ENCODE data around the gene P4HTM. TPM values are rescaled to one million over a fixed set of nuclear protein-coding genes. Genes with fewer than 3 reads are reported as not detected.

The P4HTM gene
- total RNA-seq, 1 experiment from 2014 or later = 36.1 TPM

DNA sequence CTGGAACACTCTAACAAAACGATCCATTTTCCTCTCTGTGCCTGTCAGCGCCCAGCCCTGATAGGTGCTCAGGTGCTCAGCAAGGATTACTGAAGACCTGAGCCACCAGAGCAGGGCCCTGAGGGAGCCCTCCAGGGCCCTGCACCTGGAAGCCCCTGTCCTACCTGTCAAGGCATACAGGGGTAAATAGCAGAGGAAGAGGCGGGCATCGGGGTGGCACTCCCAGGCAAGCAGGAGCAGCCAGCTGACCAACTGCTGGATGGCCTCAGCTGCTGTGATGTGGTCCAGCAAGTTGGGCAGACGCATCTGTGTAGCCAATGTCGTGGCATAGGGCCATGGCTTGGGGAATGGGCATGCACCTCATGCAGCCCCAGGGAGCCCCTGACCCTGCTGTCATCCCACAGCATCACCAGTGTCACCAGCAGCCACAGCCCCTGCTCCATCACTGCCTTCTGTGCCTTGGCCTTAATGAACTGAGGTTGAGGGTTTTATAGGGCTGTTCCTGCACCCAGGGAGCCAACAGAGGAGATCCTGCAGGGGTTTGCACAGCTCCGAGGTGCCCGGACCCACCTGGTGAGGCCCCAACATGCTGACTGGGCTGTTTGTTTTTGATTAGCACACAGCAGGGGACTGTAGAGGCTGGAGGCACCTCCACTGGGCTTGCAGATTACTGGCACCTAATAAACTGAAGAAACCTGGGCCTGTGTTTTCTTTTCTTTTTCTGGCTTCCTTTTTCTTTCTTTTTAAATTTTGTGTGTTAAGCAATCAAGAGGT is 9.2 kb downstream of the P4HTM start:
- H3K4me3 ChIP-seq (ENCODE audit: low read length) = no peak overlapping the region
- H3K79me2 ChIP-seq (ENCODE audit: low read length) = peaks cover 8% of the 10 kb centered on the region; the same call in 1 of the 2 replicates
- no peaks in the 10 kb centered on the region for H3K9me3 ChIP-seq (ENCODE audit: low read length)
- H3K27me3 ChIP-seq (ENCODE audit: low read length) = no peaks in the 10 kb centered on the region
- DNase-seq = no peak
- H3K4me2 ChIP-seq (ENCODE audit: low read depth, low read length, poor library complexity, severe bottlenecking) = no peak overlapping the region
- no peaks in the 10 kb centered on the region for H4K20me1 ChIP-seq (ENCODE audit: insufficient read depth, low read depth, low read length)
- no peak overlapping the region for H3K27ac ChIP-seq (ENCODE audit: low read length)
- no peaks in the 10 kb centered on the region for H3K9me2 ChIP-seq (replicated peaks; ENCODE audit: insufficient read depth, low read length)
- H3K9ac ChIP-seq (ENCODE audit: low read length) = no peak overlapping the region
- H3K4me1 ChIP-seq (ENCODE audit: low read length) = no peaks in the 10 kb centered on the region
- H3K36me3 ChIP-seq (ENCODE audit: insufficient read depth, low read length) = 0 out of 2 replicates have a peak, but pooled peaks cover 2% of the 10 kb centered on the region
- H2AFZ ChIP-seq (ENCODE audit: low read length) = no peak overlapping the region

DNA sequence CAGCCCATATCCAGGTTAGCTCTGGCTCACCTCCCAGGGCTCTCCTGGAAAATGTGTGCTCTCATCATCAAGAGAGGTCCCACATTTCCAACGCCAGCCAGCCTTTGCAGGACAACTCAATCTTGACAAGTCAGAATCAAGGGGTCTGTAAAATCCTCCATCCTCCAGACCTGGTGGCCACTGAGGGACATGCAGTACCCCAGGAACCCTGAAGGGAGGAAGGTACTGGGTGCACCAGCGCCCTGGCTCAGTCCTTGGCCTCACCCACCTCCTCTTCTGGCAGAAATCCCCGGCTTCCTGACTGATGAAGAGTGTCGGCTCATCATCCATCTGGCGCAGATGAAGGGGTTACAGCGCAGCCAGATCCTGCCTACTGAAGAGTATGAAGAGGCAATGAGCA is 11.1 kb downstream of the P4HTM start:
- no peaks in the 10 kb centered on the region for H3K36me3 ChIP-seq (ENCODE audit: insufficient read depth, low read length)
- no peaks in the 10 kb centered on the region for H4K20me1 ChIP-seq (ENCODE audit: insufficient read depth, low read depth, low read length)
- H3K9me3 ChIP-seq (ENCODE audit: low read length) = no peaks in the 10 kb centered on the region
- no peak overlapping the region for H3K9ac ChIP-seq (ENCODE audit: low read length)
- no peaks in the 10 kb centered on the region for H3K27me3 ChIP-seq (ENCODE audit: low read length)
- H2AFZ ChIP-seq (ENCODE audit: low read length) = no peak overlapping the region
- no peak for DNase-seq
- no peaks in the 10 kb centered on the region for H3K9me2 ChIP-seq (replicated peaks; ENCODE audit: insufficient read depth, low read length)
- H3K4me3 ChIP-seq (ENCODE audit: low read length) = no peak overlapping the region
- no peak overlapping the region for H3K4me2 ChIP-seq (ENCODE audit: low read depth, low read length, poor library complexity, severe bottlenecking)
- H3K27ac ChIP-seq (ENCODE audit: low read length) = no peak overlapping the region
- H3K4me1 ChIP-seq (ENCODE audit: low read length) = peaks cover 4% of the 10 kb centered on the region
- H3K79me2 ChIP-seq (ENCODE audit: low read length) = no peaks in the 10 kb centered on the region; the same call in 1 of the 2 replicates

DNA sequence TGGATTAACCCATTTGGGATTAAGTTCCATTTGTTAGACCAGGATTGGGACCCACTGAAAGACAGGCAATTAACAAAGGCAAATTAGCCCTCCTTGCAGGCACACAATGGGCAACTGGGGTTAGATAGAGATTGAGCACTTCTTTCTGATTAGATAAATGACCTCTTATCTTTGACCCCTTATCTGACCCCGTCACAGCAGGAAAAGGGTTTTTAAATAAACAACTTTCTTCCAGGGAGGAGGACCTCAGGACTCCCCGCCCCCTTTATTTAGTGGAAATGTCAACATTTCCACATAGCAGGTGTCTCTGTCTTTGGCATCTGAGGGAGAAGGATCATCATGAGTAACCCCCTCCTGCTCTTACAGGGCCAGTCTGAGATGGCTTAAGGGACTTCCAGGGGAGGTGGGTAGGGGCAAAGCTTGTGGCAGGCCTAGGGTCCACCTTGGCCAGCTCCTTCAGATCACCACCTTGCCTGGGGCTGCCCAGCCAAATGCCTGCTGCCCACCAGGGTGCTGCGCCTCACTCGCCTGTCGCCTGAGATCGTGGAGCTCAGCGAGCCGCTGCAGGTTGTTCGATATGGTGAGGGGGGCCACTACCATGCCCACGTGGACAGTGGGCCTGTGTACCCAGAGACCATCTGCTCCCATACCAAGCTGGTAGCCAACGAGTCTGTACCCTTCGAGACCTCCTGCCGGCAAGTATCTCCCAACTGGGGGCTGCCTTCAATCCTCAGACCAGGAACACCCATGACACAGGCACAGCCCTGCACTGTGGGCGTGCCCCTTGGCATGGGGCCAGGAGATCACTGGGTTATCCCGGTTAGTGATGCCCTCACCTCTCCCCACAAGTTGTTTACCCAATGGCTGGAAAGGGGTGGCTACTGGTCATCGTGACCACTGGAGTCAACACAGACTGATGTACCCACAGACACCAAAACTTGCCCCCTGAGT is 14.6 kb downstream of the P4HTM start:
- Histone ChIP-seq H2AFZ (ENCODE audit: low read length) (no peak overlapping the region), H3K4me1 (ENCODE audit: low read length) (peaks cover 23% of the 10 kb centered on the region), H3K36me3 (ENCODE audit: insufficient read depth, low read length) (no peaks in the 10 kb centered on the region), H3K9me3 (ENCODE audit: low read length) (no peaks in the 10 kb centered on the region), H3K4me3 (ENCODE audit: low read length) (no peak overlapping the region), H3K4me2 (ENCODE audit: low read depth, low read length, poor library complexity, severe bottlenecking) (no peak overlapping the region), H4K20me1 (ENCODE audit: insufficient read depth, low read depth, low read length) (peaks cover 7% of the 10 kb centered on the region; the same call in 1 of the 2 replicates), H3K9me2 (replicated peaks; ENCODE audit: insufficient read depth, low read length) (no peaks in the 10 kb centered on the region), H3K9ac (ENCODE audit: low read length) (no peak overlapping the region), H3K79me2 (ENCODE audit: low read length) (peaks cover 20% of the 10 kb centered on the region), H3K27me3 (ENCODE audit: low read length) (no peaks in the 10 kb centered on the region), H3K27ac (ENCODE audit: low read length) (no peak overlapping the region)
- DNase-seq = no peak

DNA sequence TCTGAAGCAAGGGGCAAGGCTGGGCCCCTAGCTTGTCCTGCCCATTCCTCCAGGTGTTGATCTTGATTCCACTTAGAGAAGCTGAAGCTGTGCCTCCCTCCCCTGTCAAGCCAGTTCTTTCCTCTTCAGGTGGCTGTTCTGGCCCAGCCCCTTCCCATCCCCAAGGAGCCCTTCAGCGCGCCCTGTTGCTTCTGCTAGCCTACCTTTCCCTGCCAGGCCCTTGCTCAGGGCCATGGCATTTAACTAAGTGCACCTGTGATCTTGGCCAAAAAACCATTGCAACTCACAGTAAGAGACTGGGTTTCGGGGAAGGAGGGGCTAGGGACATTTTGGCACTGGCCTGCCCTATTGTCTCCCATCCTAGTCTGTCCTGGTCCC is 15.3 kb downstream of the P4HTM start:
- H3K27me3 ChIP-seq (ENCODE audit: low read length) = no peaks in the 10 kb centered on the region
- H3K4me2 ChIP-seq (ENCODE audit: low read depth, low read length, poor library complexity, severe bottlenecking) = no peak overlapping the region
- H3K36me3 ChIP-seq (ENCODE audit: insufficient read depth, low read length) = no peaks in the 10 kb centered on the region
- H4K20me1 ChIP-seq (ENCODE audit: insufficient read depth, low read depth, low read length) = peaks cover 7% of the 10 kb centered on the region; the same call in 1 of the 2 replicates
- H3K4me3 ChIP-seq (ENCODE audit: low read length) = no peak overlapping the region
- peaks cover 23% of the 10 kb centered on the region for H3K4me1 ChIP-seq (ENCODE audit: low read length)
- no peak overlapping the region for H3K9ac ChIP-seq (ENCODE audit: low read length)
- no peaks in the 10 kb centered on the region for H3K9me3 ChIP-seq (ENCODE audit: low read length)
- no peak overlapping the region for H2AFZ ChIP-seq (ENCODE audit: low read length)
- no peak overlapping the region for H3K27ac ChIP-seq (ENCODE audit: low read length)
- peaks cover 22% of the 10 kb centered on the region for H3K79me2 ChIP-seq (ENCODE audit: low read length)
- DNase-seq = no peak
- no peaks in the 10 kb centered on the region for H3K9me2 ChIP-seq (replicated peaks; ENCODE audit: insufficient read depth, low read length)

DNA sequence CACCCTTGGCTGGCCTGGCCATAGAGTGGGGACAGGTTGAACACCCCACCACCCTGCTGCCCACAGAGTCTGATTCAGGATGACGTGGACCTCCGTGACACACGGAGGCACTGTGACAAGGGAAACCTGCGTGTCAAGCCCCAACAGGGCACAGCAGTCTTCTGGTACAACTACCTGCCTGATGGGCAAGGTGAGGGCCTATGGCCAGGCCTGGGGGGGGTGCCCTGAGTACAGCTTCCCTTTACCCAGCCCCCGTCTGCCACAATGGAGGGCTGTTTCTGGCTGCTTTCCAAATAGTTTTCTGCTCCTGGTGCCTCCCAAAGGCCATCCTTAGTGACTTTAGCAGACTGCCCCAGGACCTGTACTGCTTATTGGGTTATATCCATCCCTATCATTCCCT is 16.0 kb downstream of the P4HTM start:
- H3K36me3 ChIP-seq (ENCODE audit: insufficient read depth, low read length) = no peaks in the 10 kb centered on the region
- no peak overlapping the region for H3K27ac ChIP-seq (ENCODE audit: low read length)
- DNase-seq = no peak
- no peaks in the 10 kb centered on the region for H3K9me3 ChIP-seq (ENCODE audit: low read length)
- H3K79me2 ChIP-seq (ENCODE audit: low read length) = peaks cover 22% of the 10 kb centered on the region
- peak overlapping the region; percentile 93 for H3K4me2 ChIP-seq (ENCODE audit: low read depth, low read length, poor library complexity, severe bottlenecking)
- H3K4me3 ChIP-seq (ENCODE audit: low read length) = peak overlapping the region; percentile 82
- H2AFZ ChIP-seq (ENCODE audit: low read length) = no peak overlapping the region
- no peaks in the 10 kb centered on the region for H3K9me2 ChIP-seq (replicated peaks; ENCODE audit: insufficient read depth, low read length)
- H3K4me1 ChIP-seq (ENCODE audit: low read length) = peaks cover 23% of the 10 kb centered on the region
- no peaks in the 10 kb centered on the region for H3K27me3 ChIP-seq (ENCODE audit: low read length)
- peaks cover 7% of the 10 kb centered on the region; the same call in 1 of the 2 replicates for H4K20me1 ChIP-seq (ENCODE audit: insufficient read depth, low read depth, low read length)
- H3K9ac ChIP-seq (ENCODE audit: low read length) = peak overlapping the region; percentile 77

DNA sequence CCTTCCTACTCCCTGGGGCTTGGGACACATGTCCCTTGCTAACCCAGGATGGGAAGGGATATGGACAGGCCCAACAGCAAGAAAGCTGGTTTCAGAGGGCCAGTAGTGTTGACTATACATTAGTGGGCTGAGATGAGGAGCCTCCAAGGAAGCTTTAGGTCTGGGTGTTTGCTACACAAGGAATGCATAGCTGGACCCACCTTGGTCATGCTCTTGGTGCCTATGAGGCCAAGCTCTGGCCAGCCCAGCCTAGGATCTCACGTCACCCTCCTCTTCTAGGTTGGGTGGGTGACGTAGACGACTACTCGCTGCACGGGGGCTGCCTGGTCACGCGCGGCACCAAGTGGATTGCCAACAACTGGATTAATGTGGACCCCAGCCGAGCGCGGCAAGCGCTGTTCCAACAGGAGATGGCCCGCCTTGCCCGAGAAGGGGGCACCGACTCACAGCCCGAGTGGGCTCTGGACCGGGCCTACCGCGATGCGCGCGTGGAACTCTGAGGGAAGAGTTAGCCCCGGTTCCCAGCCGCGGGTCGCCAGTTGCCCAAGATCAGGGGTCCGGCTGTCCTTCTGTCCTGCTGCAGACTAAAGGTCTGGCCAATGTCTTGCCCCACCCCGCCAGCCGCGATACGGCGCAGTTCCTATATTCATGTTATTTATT is 16.5 kb downstream of the P4HTM start:
- Histone ChIP-seq H4K20me1 (ENCODE audit: insufficient read depth, low read depth, low read length) (peaks cover 7% of the 10 kb centered on the region; the same call in 1 of the 2 replicates), H3K27ac (ENCODE audit: low read length) (no peak overlapping the region), H3K4me1 (ENCODE audit: low read length) (peaks cover 23% of the 10 kb centered on the region), H3K9ac (ENCODE audit: low read length) (peak overlapping the region; percentile 77), H3K4me2 (ENCODE audit: low read depth, low read length, poor library complexity, severe bottlenecking) (peak overlapping the region; percentile 93), H3K9me2 (replicated peaks; ENCODE audit: insufficient read depth, low read length) (no peaks in the 10 kb centered on the region), H3K79me2 (ENCODE audit: low read length) (peaks cover 25% of the 10 kb centered on the region), H2AFZ (ENCODE audit: low read length) (no peak overlapping the region), H3K36me3 (ENCODE audit: insufficient read depth, low read length) (no peaks in the 10 kb centered on the region), H3K4me3 (ENCODE audit: low read length) (peak overlapping the region; percentile 82), H3K27me3 (ENCODE audit: low read length) (no peaks in the 10 kb centered on the region), H3K9me3 (ENCODE audit: low read length) (no peaks in the 10 kb centered on the region)
- DNase-seq = no peak

DNA sequence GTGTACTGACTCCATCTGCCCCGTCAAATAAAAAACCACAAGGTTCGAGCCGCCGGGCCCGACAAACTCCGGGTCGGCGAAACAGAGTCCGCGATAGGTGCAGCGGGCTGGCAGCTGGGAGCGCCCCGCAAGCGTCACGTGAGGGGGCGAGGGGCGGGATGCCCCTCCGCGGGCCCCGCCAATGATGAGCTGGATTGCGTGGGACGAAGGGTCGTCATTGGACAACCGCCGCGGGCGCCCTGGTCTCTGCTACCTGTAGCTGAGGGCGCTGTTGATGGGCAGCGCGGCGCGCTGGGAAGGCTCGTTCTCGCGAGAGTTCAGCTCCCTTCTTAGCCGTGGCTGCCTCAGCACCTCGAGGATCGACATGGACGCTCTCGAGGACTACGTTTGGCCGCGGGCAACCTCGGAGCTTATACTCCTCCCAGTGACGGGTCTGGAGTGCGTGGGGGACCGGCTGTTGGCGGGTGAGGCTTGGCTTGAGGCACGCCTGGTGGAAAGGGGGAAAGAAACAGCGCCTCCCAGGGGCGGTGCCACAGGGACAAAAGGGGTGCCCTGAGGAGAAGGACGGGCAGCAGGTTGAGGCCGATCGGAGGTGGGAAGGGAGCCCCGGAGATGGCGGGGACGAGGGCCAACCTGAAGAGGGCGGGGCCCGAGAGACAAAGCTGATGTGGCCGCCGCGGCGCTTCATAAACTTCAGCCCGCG is 17.2 kb downstream of the P4HTM start, which contains the start of gene WDR6:
Gene WDR6, plus strand, starts transcription at position 324 of the 703 bp plus-strand sequence. Its CDS starts 41 bp downstream, at position 365.
- Histone ChIP-seq H3K9ac (ENCODE audit: low read length) (peak within 1 kb of the TSS; percentile 90), H3K4me2 (ENCODE audit: low read depth, low read length, poor library complexity, severe bottlenecking) (peak within 1 kb of the TSS; percentile 93), H2AFZ (ENCODE audit: low read length) (no peak within 1 kb of the TSS), H3K79me2 (ENCODE audit: low read length) (peaks cover 30% of the 10 kb centered on the region), H3K4me3 (ENCODE audit: low read length) (peak within 1 kb of the TSS; percentile 82), H3K9me2 (replicated peaks; ENCODE audit: insufficient read depth, low read length) (no peaks in the 10 kb centered on the region), H4K20me1 (ENCODE audit: insufficient read depth, low read depth, low read length) (peaks cover 7% of the 10 kb centered on the region; the same call in 1 of the 2 replicates), H3K36me3 (ENCODE audit: insufficient read depth, low read length) (no peaks in the 10 kb centered on the region), H3K27me3 (ENCODE audit: low read length) (no peaks in the 10 kb centered on the region), H3K4me1 (ENCODE audit: low read length) (peaks cover 23% of the 10 kb centered on the region), H3K27ac (ENCODE audit: low read length) (peak within 1 kb of the TSS; percentile 85), H3K9me3 (ENCODE audit: low read length) (no peaks in the 10 kb centered on the region)
- peak; percentile 99 for DNase-seq

Measured in Karpas-422 (cell line).